Activated B cell treated with CpG ODN at 0.5 μM for 24 hours (primary cell): ENCODE data around the gene CNPY4. TPM values are rescaled to one million over a fixed set of nuclear protein-coding genes. Genes with fewer than 3 reads are reported as not detected.
A peak's percentile ranks its signal among the peaks of the same experiment; 100 is the strongest.

Experiments
- ATAC-seq: fragments of 200-7000 bp; cut with Tn5 transposase; one replicate; pipeline ENCODE4 v1.10.0; 2021; ENCODE audit warnings: low read depth, mild to moderate bottlenecking, moderate library complexity
- CTCF ChIA-PET: fragments of 350-600 bp; sonication (Branson Sonifier 250); formaldehyde crosslinking; loops from one replicate; lab custom pipeline; 2021; ENCODE audit warnings: antibody characterized with exemption; lab: Charles Lee
- POLR2A ChIA-PET: fragments of 350-600 bp; sonication (Branson Sonifier 250); formaldehyde crosslinking; loops from one replicate; lab custom pipeline; 2021; ENCODE audit warnings: antibody characterized with exemption; lab: Charles Lee
- DNase-seq: peaks from one replicate; pipeline ENCODE4 v3.0.0; 2022
- H3K27ac Mint-ChIP-seq: one replicate; pipeline ENCODE4 v1.8.0; 2020; ENCODE audit warnings: mixed read lengths
- H3K27me3 Mint-ChIP-seq: one replicate; pipeline ENCODE4 v1.8.0; 2021; ENCODE audit warnings: mixed read lengths
- H3K36me3 Mint-ChIP-seq: one replicate; pipeline ENCODE4 v1.8.0; 2021; ENCODE audit warnings: low read depth, mixed read lengths
- H3K4me1 Mint-ChIP-seq: one replicate; pipeline ENCODE4 v1.8.0; 2021; ENCODE audit warnings: mixed read lengths
- H3K4me3 Mint-ChIP-seq: one replicate; pipeline ENCODE4 v1.8.0; 2020; ENCODE audit warnings: mild to moderate bottlenecking, mixed read lengths
- H3K9me3 Mint-ChIP-seq: one replicate; pipeline ENCODE4 v1.8.0; 2020; ENCODE audit warnings: mixed read lengths
- intact Hi-C: fragments of 100-400 bp; cut with micrococcal nuclease; formaldehyde crosslinking; loops from one replicate; pipeline ENCODE4 v1.15.1; 2024
- total RNA-seq: library from RNA; stranded (reverse); gene quantifications from 2 replicates; pipeline ENCODE4 v1.2.3, GENCODE V29; 2022
- TF ChIP-seq, protein P1 (sequence below): fragments of 200-600 bp; IDR thresholded peaks from one replicate; pipeline ENCODE4 v1.8.0; 2022; ENCODE audit warnings: antibody characterized with exemption, mild to moderate bottlenecking

The CNPY4 gene
- total RNA-seq, 1 donor from 2014 or later, result 8.6 TPM

DNA sequence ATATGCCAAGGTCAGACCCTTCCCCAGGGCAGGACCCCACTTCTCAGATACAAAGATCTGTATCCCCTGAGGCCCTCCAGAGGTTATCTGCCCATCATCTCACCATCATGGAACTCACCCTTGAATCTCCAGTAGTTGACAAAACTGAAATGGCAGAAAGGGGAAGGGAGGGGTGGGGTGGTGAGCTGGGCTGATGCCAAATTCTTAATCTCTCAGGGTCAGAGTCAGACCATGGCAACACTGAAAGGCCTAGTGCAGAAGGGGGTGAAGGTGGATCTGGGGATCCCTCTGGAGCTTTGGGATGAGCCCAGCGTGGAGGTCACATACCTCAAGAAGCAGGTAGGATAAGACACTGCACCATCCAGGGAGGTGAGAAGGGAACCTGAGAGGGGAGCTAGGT is 3.1 kb downstream of the CNPY4 start:
- CTCF ChIA-PET, result no interaction called here
- intact Hi-C loops, result no loop called here
- TF ChIP-seq, protein P1, sequence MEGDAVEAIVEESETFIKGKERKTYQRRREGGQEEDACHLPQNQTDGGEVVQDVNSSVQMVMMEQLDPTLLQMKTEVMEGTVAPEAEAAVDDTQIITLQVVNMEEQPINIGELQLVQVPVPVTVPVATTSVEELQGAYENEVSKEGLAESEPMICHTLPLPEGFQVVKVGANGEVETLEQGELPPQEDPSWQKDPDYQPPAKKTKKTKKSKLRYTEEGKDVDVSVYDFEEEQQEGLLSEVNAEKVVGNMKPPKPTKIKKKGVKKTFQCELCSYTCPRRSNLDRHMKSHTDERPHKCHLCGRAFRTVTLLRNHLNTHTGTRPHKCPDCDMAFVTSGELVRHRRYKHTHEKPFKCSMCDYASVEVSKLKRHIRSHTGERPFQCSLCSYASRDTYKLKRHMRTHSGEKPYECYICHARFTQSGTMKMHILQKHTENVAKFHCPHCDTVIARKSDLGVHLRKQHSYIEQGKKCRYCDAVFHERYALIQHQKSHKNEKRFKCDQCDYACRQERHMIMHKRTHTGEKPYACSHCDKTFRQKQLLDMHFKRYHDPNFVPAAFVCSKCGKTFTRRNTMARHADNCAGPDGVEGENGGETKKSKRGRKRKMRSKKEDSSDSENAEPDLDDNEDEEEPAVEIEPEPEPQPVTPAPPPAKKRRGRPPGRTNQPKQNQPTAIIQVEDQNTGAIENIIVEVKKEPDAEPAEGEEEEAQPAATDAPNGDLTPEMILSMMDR, result no peak
- Mint-ChIP-seq H3K27ac (no peak overlapping the region), H3K9me3 (no peaks in the 10 kb centered on the region), H3K36me3 (peaks cover 20% of the 10 kb centered on the region), H3K4me3 (no peak overlapping the region), H3K4me1 (peaks cover 54% of the 10 kb centered on the region), H3K27me3 (no peaks in the 10 kb centered on the region)
- DNase-seq (no peak), ATAC-seq (no peak)
- POLR2A ChIA-PET, result interaction anchor here (0.6 to 1.0 kb wide), 2 partner anchors 46 to 92 kb away, joined by 4 to 5 read pairs; no protein-coding TSS in a partner anchor

DNA sequence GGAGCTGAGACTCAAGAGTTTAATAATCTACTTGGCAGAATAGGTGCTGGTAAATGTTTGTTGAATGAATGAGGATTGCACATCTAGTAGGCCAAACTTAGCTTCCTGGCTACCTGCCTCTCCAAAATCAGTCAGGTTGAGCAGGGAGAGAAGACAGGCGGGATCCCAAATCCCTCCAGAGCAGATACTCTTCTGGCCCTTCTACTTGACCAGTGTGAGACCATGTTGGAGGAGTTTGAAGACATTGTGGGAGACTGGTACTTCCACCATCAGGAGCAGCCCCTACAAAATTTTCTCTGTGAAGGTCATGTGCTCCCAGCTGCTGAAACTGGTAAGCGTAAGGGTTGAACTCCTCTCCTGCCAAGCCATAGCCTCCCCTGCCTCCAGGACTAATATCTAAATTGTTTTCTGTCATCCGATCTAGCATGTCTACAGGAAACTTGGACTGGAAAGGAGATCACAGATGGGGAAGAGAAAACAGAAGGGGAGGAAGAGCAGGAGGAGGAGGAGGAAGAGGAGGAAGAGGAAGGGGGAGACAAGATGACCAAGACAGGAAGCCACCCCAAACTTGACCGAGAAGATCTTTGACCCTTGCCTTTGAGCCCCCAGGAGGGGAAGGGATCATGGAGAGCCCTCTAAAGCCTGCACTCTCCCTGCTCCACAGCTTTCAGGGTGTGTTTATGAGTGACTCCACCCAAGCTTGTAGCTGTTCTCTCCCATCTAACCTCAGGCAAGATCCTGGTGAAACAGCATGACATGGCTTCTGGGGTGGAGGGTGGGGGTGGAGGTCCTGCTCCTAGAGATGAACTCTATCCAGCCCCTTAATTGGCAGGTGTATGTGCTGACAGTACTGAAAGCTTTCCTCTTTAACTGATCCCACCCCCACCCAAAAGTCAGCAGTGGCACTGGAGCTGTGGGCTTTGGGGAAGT is 5.1 kb downstream of the CNPY4 start:
- Mint-ChIP-seq H3K4me3 (no peak overlapping the region), H3K36me3 (peaks cover 12% of the 10 kb centered on the region), H3K27me3 (no peaks in the 10 kb centered on the region), H3K27ac (peak overlapping the region; percentile 35), H3K9me3 (no peaks in the 10 kb centered on the region), H3K4me1 (peaks cover 49% of the 10 kb centered on the region)
- intact Hi-C loops, result no loop called here
- ChIA-PET POLR2A (interaction anchor here (0.6 to 2.9 kb wide), 5 partner anchors 24 to 245 kb away, joined by 3 to 49 read pairs (median 9); partner anchors contain the start of genes AP4M1 and MCM7), CTCF (interaction anchor here (1.2 kb wide), 1 partner anchor 221 kb away, joined by 3 read pairs; no protein-coding TSS in a partner anchor)
- TF ChIP-seq, protein P1, result no peak
- DNase-seq (no peak), ATAC-seq (no peak)

DNA sequence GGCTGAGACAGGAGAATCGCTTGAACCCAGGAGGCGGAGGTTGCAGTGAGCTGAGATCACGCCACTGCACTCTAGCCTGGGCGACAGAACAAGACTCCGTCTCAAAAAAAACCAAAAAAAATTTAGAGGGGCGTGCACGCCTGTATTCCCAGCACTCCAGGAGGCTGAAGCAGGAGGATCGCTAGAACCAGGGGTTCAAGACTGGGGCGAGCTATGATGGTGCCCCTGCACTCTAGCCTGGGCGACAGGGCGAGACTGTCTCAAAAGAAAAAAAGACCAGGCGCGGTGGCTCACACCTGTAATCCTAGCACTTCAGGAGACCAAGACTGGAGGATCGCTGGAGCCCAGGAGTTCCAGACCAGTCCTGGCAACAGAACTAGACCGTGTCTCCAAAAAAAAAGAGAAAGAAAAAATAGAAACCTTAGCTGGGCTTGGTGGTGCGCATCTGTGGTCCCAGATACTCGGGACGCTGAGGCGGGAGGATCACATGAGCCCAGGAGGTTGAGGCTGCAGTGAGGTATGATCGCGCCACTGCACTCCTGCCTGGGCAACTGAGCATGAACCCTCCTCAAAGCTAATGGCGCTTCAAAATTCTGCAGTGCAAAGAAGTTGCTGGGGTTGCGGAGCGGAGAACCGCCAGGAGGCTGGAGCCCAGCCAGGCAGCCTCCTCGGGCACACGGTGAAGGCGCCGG is 7.0 kb downstream of the CNPY4 start:
- no peak for DNase-seq
- Mint-ChIP-seq H3K36me3 (peaks cover 10% of the 10 kb centered on the region), H3K9me3 (no peaks in the 10 kb centered on the region), H3K27ac (peak overlapping the region; percentile 100), H3K4me1 (peaks cover 39% of the 10 kb centered on the region), H3K27me3 (no peaks in the 10 kb centered on the region), H3K4me3 (peak overlapping the region; percentile 100)
- ChIA-PET CTCF (interaction anchor here (0.6 to 1.2 kb wide), 4 partner anchors 12 to 324 kb away, joined by 3 read pairs; no protein-coding TSS in a partner anchor), POLR2A (interaction anchor here (0.5 to 2.9 kb wide), 18 partner anchors 23 to 310 kb away, joined by 3 to 49 read pairs (median 4); partner anchors contain the start of genes AP4M1, COPS6, GPC2 and LAMTOR4)
- ATAC-seq, result no peak
- intact Hi-C loops, result loop anchor here (2.0 kb wide), 2 partner anchors 208 to 302 kb away; partner anchors contain the start of genes MEPCE, TRIM4 and ZCWPW1
- TF ChIP-seq, protein P1, result no peak

DNA sequence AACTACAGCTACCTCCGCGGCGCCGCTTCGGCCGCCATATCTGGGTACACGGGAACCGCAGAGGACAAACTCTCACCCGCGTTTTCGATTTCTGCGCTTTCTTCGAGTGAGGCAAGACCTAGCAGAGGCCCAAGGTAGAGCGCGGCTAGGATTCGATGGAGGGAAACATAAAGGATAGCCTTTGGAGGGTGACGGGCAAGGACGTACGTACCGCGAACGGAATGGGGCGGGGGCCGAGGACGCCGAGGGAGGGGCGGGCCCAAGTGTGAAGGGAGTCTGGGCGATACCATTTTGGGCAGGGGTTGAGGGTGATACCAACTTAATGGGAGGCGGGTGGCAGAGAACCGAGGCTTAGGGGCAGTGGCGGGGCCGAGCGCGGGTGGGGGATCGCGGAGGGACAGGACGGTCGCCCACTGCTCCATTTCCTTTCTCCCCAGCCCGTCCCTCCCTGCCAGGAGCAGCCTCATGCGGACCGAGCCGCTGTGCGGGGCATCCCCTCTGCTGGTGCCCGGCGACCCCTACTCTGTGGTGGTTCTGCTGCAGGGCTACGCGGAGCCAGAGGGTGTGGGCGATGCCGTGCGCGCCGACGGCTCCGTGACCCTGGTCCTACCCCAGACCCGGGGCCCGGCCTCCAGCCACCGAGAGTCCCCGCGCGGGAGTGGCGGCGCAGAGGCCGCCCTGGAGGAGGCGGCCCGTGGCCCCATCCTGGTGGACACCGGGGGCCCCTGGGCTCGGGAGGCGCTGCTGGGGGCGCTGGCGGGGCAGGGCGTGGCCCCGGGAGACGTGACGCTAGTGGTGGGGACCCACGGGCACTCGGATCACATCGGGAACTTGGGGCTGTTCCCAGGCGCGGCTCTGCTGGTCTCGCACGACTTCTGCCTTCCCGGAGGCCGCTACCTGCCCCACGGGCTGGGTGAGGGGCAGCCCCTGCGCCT is 7.8 kb downstream of the CNPY4 start, which contains the start of gene MBLAC1:
TSS of gene MBLAC1 (plus strand) at position 37 of the 935 bp plus-strand sequence. CDS start at position 466, 429 bp downstream.
- CTCF ChIA-PET, result interaction anchor here (0.6 to 1.2 kb wide), 4 partner anchors 13 to 323 kb away, joined by 3 read pairs; no protein-coding TSS in a partner anchor
- Mint-ChIP-seq H3K9me3 (no peaks in the 10 kb centered on the region), H3K4me3 (peak within 1 kb of the TSS; percentile 100), H3K27me3 (no peaks in the 10 kb centered on the region), H3K27ac (peak within 1 kb of the TSS; percentile 100), H3K4me1 (peaks cover 41% of the 10 kb centered on the region), H3K36me3 (peaks cover 10% of the 10 kb centered on the region)
- intact Hi-C loops, result loop anchor here (1.0 to 2.0 kb wide), 10 partner anchors 8 to 309 kb away; partner anchors contain the start of genes CNPY4, GPC2, LAMTOR4 and MEPCE
- TF ChIP-seq, protein P1, result no peak
- POLR2A ChIA-PET, result interaction anchor here (0.6 to 2.9 kb wide), 18 partner anchors 13 to 309 kb away, joined by 3 to 49 read pairs (median 4); partner anchors contain the start of genes AP4M1, COPS6, GPC2 and LAMTOR4
- DNase-seq, result peak; percentile 81
- ATAC-seq, result peak; percentile 85
